HepG2 (cell line): ENCODE measurements around the gene CTDSP2.

Experiments
- CEBPB ChIP-seq: IDR thresholded peaks from 2 replicates; pipeline ENCODE4 v1.6.1; 2011; ENCODE audit warnings: low read depth, low read length, improper control_type of control experiment, borderline replicate concordance
- GTF2F1 ChIP-seq: fragments of 150-350 bp; IDR thresholded peaks from 2 replicates; pipeline ENCODE4 v1.6.1; 2014; ENCODE audit warnings: low read length
- IRX3 ChIP-seq: sonication (generic); formaldehyde crosslinking; IDR thresholded peaks from 2 replicates; pipeline ENCODE4 v1.8.1; 2023; ENCODE audit warnings: mild to moderate bottlenecking, low read depth, missing genetic modification reagents, borderline replicate concordance
- MAFF ChIP-seq: IDR thresholded peaks from 2 replicates; pipeline ENCODE4 v1.6.1; 2011; ENCODE audit warnings: low read depth, low read length, improper control_type of control experiment
- RELA ChIP-seq: sonication (generic); formaldehyde crosslinking; IDR thresholded peaks from 2 replicates; pipeline ENCODE4 v1.4.0; 2020; ENCODE audit warnings: missing genetic modification reagents
- SALL1 ChIP-seq: sonication (generic); formaldehyde crosslinking; IDR thresholded peaks from 2 replicates; pipeline ENCODE4 v1.8.0; 2022; ENCODE audit warnings: mild to moderate bottlenecking, missing genetic modification reagents
- SP140L ChIP-seq: sonication (generic); formaldehyde crosslinking; IDR thresholded peaks from 2 replicates; pipeline ENCODE4 v1.4.0; 2020; ENCODE audit warnings: missing genetic modification reagents, borderline replicate concordance
- ZNF441 ChIP-seq: sonication (generic); formaldehyde crosslinking; IDR thresholded peaks from 2 replicates; pipeline ENCODE4 v1.7.0; 2021; ENCODE audit warnings: missing genetic modification reagents, borderline replicate concordance

GRCh38 chr12:57817261-57817989 lies 29.1 kb downstream of the CTDSP2 start:
- no peak for TF ChIP-seq MAFF
- no peak for TF ChIP-seq SP140L (CRISPR knock-in tag)
- no peak for TF ChIP-seq IRX3 (CRISPR knock-in tag)
- TF ChIP-seq GTF2F1: no peak
- TF ChIP-seq ZNF441: no peak
- TF ChIP-seq RELA (CRISPR knock-in tag): no peak
- no peak for TF ChIP-seq CEBPB
- TF ChIP-seq SALL1: no peak
